Stromal cell of bone marrow (primary cell): ENCODE data around the gene CACNG7.
A peak's percentile ranks its signal among the peaks of the same experiment; 100 is the strongest.

ENCODE experiments used
- DNase-seq: peaks from one replicate; pipeline ENCODE4 v3.0.0-alpha.2; 2012; ENCODE audit warnings: low read depth

CACNG7 gene

GRCh38 chr19:53879140-53880081 is 29.7 kb upstream of the CACNG7 start:
- DNase-seq = peak; percentile 76

- DNase-seq = no peak
These were observed 28.2 kb upstream of the CACNG7 start for GRCh38 chr19:53880711-53881481.

GRCh38 chr19:53881482-53882390 is 27.3 kb upstream of the CACNG7 start, which contains the start of gene PRKCG:
Gene PRKCG (plus strand): TSS chr19:53882197. CDS start chr19:53882495, 298 bp downstream.
- no peak for DNase-seq

- DNase-seq = no peak
These were observed 26.6 kb upstream of the CACNG7 start for GRCh38 chr19:53882391-53883050.

GRCh38 chr19:53883231-53883661 is 25.8 kb upstream of the CACNG7 start:
- DNase-seq = no peak

- DNase-seq = no peak
These were observed 25.3 kb upstream of the CACNG7 start for GRCh38 chr19:53883741-53884140.

GRCh38 chr19:53884256-53884655 is 24.8 kb upstream of the CACNG7 start:
- DNase-seq = no peak

GRCh38 chr19:53885036-53885435 is 24.0 kb upstream of the CACNG7 start:
- no peak for DNase-seq

GRCh38 chr19:53892301-53892980 is 16.6 kb upstream of the CACNG7 start:
- DNase-seq = no peak

GRCh38 chr19:53892981-53893325 is 16.1 kb upstream of the CACNG7 start:
- DNase-seq = no peak

- no peak for DNase-seq
These were observed 14.4 kb upstream of the CACNG7 start for GRCh38 chr19:53894707-53895106.

- no peak for DNase-seq
These were observed 12.4 kb upstream of the CACNG7 start for GRCh38 chr19:53896682-53897081.

- DNase-seq = no peak
These were observed 11.6 kb upstream of the CACNG7 start for GRCh38 chr19:53897459-53897858.

- no peak for DNase-seq
These were observed 10.9 kb upstream of the CACNG7 start for GRCh38 chr19:53898166-53898565.

- no peak for DNase-seq
These were observed 10.3 kb upstream of the CACNG7 start for GRCh38 chr19:53898636-53899341.

- no peak for DNase-seq
These were observed 8.8 kb upstream of the CACNG7 start for GRCh38 chr19:53900191-53900860.

- DNase-seq = no peak
These were observed 5.9 kb upstream of the CACNG7 start for GRCh38 chr19:53903055-53903680.

GRCh38 chr19:53904909-53905308 is 4.2 kb upstream of the CACNG7 start:
- DNase-seq = no peak

- no peak for DNase-seq
These were observed 3.3 kb upstream of the CACNG7 start for GRCh38 chr19:53905787-53906186.
